IMR-90 (cell line): ENCODE data around the gene ACBD7. TPM values are rescaled to one million over a fixed set of nuclear protein-coding genes. Genes with fewer than 3 reads are reported as not detected.

Experiments used
- ATAC-seq: fragments of 200-7000 bp; cut with Tn5 transposase; 2 replicates; pipeline ENCODE4 v1.9.1; 2020; ENCODE audit warnings: low read depth, mild to moderate bottlenecking, moderate library complexity
- BruUV-seq: library from RNA; stranded (reverse); fragments of 400-500 nt; replicated peaks from 2 replicates; lab custom pipeline; 2021; lab: Mats Ljungman, UMichigan
- CTCF ChIA-PET: fragments of 300-600 bp; formaldehyde crosslinking; extraction: SDS; loops from one replicate; lab custom pipeline; 2021; ENCODE audit warnings: antibody characterized with exemption; lab: Yijun Ruan, JAX
- POLR2A ChIA-PET: fragments of 300-600 bp; sonication (Branson Sonifier 250); formaldehyde crosslinking; loops from one replicate; lab custom pipeline; 2022; ENCODE audit warnings: antibody characterized with exemption; ENCODE audit not compliant: unreplicated experiment; lab: Charles Lee
- DNase-seq: peaks from one replicate; pipeline ENCODE4 v3.0.0; 2013
- H2AFZ ChIP-seq: replicated peaks from 2 replicates; pipeline ENCODE3; 2013; ENCODE audit warnings: low read length, mild to moderate bottlenecking; ENCODE audit not compliant: poor library complexity
- H2AK5ac ChIP-seq: 2 replicates; pipeline ENCODE4 v1.6.1; 2013; ENCODE audit warnings: low read depth, low read length, inconsistent platforms
- H2AK9ac ChIP-seq: replicated peaks from 2 replicates; pipeline ENCODE3; 2013; ENCODE audit warnings: mild to moderate bottlenecking, low read depth, low read length, moderate library complexity; ENCODE audit not compliant: poor library complexity
- H2BK120ac ChIP-seq: 2 replicates; pipeline ENCODE4 v1.6.1; 2013; ENCODE audit warnings: low read depth, low read length, inconsistent platforms
- H2BK15ac ChIP-seq: 3 replicates; pipeline ENCODE4 v1.6.1; 2013; ENCODE audit warnings: low read depth, low read length, inconsistent platforms
- H2BK20ac ChIP-seq: 2 replicates; pipeline ENCODE4 v1.6.1; 2013; ENCODE audit warnings: low read depth, mild to moderate bottlenecking, inconsistent platforms, low read length, moderate library complexity
- H2BK5ac ChIP-seq: 2 replicates; pipeline ENCODE4 v1.6.1; 2013; ENCODE audit warnings: mild to moderate bottlenecking, low read depth, low read length, inconsistent platforms; ENCODE audit not compliant: poor library complexity, severe bottlenecking
- H3K14ac ChIP-seq: replicated peaks from 2 replicates; pipeline ENCODE4 v1.6.1; 2013; ENCODE audit warnings: low read depth, low read length, inconsistent platforms
- H3K18ac ChIP-seq: 2 replicates; pipeline ENCODE4 v1.6.1; 2013; ENCODE audit warnings: low read depth, low read length, control low read depth
- H3K23ac ChIP-seq: 2 replicates; pipeline ENCODE4 v1.6.1; 2013; ENCODE audit warnings: low read depth, low read length, inconsistent platforms
- H3K27ac ChIP-seq: 2 replicates; pipeline ENCODE4 v1.5.1; 2013; ENCODE audit warnings: mild to moderate bottlenecking, control low read depth, low read length; ENCODE audit not compliant: insufficient read depth
- H3K27me3 ChIP-seq: 2 replicates; pipeline ENCODE4 v1.6.1; 2013; ENCODE audit warnings: low read length; ENCODE audit not compliant: control insufficient read depth, insufficient read depth
- H3K36me3 ChIP-seq: 2 replicates; pipeline ENCODE4 v1.6.1; 2013; ENCODE audit warnings: low read length, mixed read lengths; ENCODE audit not compliant: control insufficient read depth, insufficient read depth
- H3K4ac ChIP-seq: 2 replicates; pipeline ENCODE4 v1.6.1; 2013; ENCODE audit warnings: low read depth, low read length, inconsistent platforms
- H3K4me1 ChIP-seq: 2 replicates; pipeline ENCODE4 v1.6.1; 2013; ENCODE audit warnings: low read length, mixed read lengths; ENCODE audit not compliant: control insufficient read depth, insufficient read depth
- H3K4me2 ChIP-seq: 2 replicates; pipeline ENCODE4 v1.6.1; 2013; ENCODE audit warnings: low read depth, mild to moderate bottlenecking, control low read depth, low read length, moderate library complexity
- H3K4me3 ChIP-seq: 2 replicates; pipeline ENCODE4 v1.5.1; 2013; ENCODE audit warnings: low read depth, mild to moderate bottlenecking, control low read depth, low read length, moderate library complexity; ENCODE audit not compliant: insufficient read depth
- H3K56ac ChIP-seq: 2 replicates; pipeline ENCODE4 v1.6.1; 2013; ENCODE audit warnings: low read length, inconsistent platforms; ENCODE audit not compliant: insufficient read depth; ENCODE audit errors: extremely low read depth
- H3K79me1 ChIP-seq, 2 experiments: 2 replicates each; pipeline ENCODE4 v1.6.1; 2013; ENCODE audit warnings: low read length in 2 of 2, inconsistent platforms in 1 of 2, low read depth in 1 of 2
- H3K9ac ChIP-seq: 2 replicates; pipeline ENCODE4 v1.6.1; 2013; ENCODE audit warnings: low read depth, low read length, control low read depth
- H3K9me1 ChIP-seq: 2 replicates; pipeline ENCODE4 v1.6.1; 2013; ENCODE audit warnings: low read length, inconsistent platforms; ENCODE audit not compliant: insufficient read depth
- H3K9me3 ChIP-seq: 2 replicates; pipeline ENCODE4 v1.6.1; 2013; ENCODE audit warnings: low read length; ENCODE audit not compliant: control insufficient read depth, insufficient read depth
- H4K20me1 ChIP-seq: 2 replicates; pipeline ENCODE4 v1.6.1; 2013; ENCODE audit warnings: low read length, inconsistent platforms; ENCODE audit not compliant: insufficient read depth
- H4K5ac ChIP-seq: 2 replicates; pipeline ENCODE4 v1.6.1; 2013; ENCODE audit warnings: mild to moderate bottlenecking, low read depth, low read length, control low read depth
- H4K8ac ChIP-seq, 2 experiments: 2 replicates each; pipeline ENCODE4 v1.6.1; 2013; ENCODE audit warnings: low read depth in 2 of 2, low read length in 2 of 2, control low read depth in 1 of 2, inconsistent platforms in 1 of 2
- H4K91ac ChIP-seq: 2 replicates; pipeline ENCODE4 v1.6.1; 2013; ENCODE audit warnings: low read depth, low read length, inconsistent platforms; ENCODE audit not compliant: insufficient read depth
- CHD1 ChIP-seq: IDR thresholded peaks from 2 replicates; pipeline ENCODE4 v1.6.1; 2012; ENCODE audit warnings: low read depth, low read length, improper control_type of control experiment
- MAFK ChIP-seq: IDR thresholded peaks from 2 replicates; pipeline ENCODE4 v1.6.1; 2012; ENCODE audit warnings: low read depth, low read length, improper control_type of control experiment
- MAZ ChIP-seq: IDR thresholded peaks from 2 replicates; pipeline ENCODE4 v1.6.1; 2012; ENCODE audit warnings: low read depth, mild to moderate bottlenecking, low read length, improper control_type of control experiment, moderate library complexity, borderline replicate concordance
- NFE2L2 ChIP-seq: fragments of 150-350 bp; IDR thresholded peaks from 2 replicates; pipeline ENCODE4 v1.6.1; 2016; ENCODE audit warnings: low read depth, mild to moderate bottlenecking, low read length
- RFX5 ChIP-seq: IDR thresholded peaks from 2 replicates; pipeline ENCODE4 v1.8.0; 2012; ENCODE audit warnings: low read depth, mild to moderate bottlenecking, low read length, moderate library complexity
- SMC3 ChIP-seq: fragments of 150-350 bp; IDR thresholded peaks from 2 replicates; pipeline ENCODE4 v1.6.1; 2016; ENCODE audit warnings: low read depth, mild to moderate bottlenecking, antibody characterized with exemption, low read length, moderate library complexity
- USF2 ChIP-seq: fragments of 150-350 bp; IDR thresholded peaks from 2 replicates; pipeline ENCODE4 v1.6.1; 2017; ENCODE audit warnings: mild to moderate bottlenecking, antibody characterized with exemption, low read length, low read depth
- WGBS, 2 experiments: methylation state at CpG; one replicate each; pipeline versions ENCODE4 v1.1.5 to v1.1.7; 2013; ENCODE audit warnings: missing lambda C conversion rate in 2 of 2; ENCODE audit not compliant: insufficient read length in 1 of 2; ENCODE audit errors: extremely low coverage in 2 of 2; 5-methylcytosine and 5-hydroxymethylcytosine counted together
- dilution Hi-C: fragments of 300-500 bp; cut with HindIII; formaldehyde crosslinking; loops from one replicate; pipeline ENCODE4 v1.14.3; 2018; ENCODE audit warnings: low sequenced_read_pairs; ENCODE audit not compliant: unreplicated experiment
- in situ Hi-C: fragments of 300-500 bp; cut with MboI; formaldehyde crosslinking; loops from 3 replicates; pipeline ENCODE4 v1.14.3; 2019; ENCODE audit warnings: low sequenced_read_pairs, inconsistent platforms, mixed read lengths
- intact Hi-C: fragments of 100-400 bp; cut with micrococcal nuclease; formaldehyde crosslinking; loops from 2 replicates; pipeline ENCODE4 v1.10.0; 2022
- polyA plus RNA-seq, 3 experiments: library from polyadenylated mRNA; depleted of rRNA; stranded (reverse); fragments of >200 nt; gene quantifications; 2 replicates each; pipeline ENCODE4 v1.2.3, GENCODE V29; 2012; ENCODE audit warnings: low replicate concordance in 1 of 3
- total RNA-seq: library from RNA; depleted of rRNA; stranded (reverse); fragments of >200 nt; gene quantifications from 2 replicates; pipeline ENCODE4 v1.2.3, GENCODE V29; 2012

The ACBD7 gene
- total and polyA plus RNA-seq, 2 of the 4 experiments (the other 2 are of a cell fraction), result 0.29 to 0.54 TPM

- Histone ChIP-seq H2BK15ac (no peak overlapping the region), H4K91ac (no peak overlapping the region), H3K27ac (no peak overlapping the region), H3K9me3 (no peaks in the 10 kb centered on the region), H2BK120ac (no peak overlapping the region), H3K4me3 (no peak overlapping the region), H2BK5ac (no peak overlapping the region), H3K27me3 (no peaks in the 10 kb centered on the region), H4K20me1 (no peaks in the 10 kb centered on the region), H3K9me1 (peaks cover 4% of the 10 kb centered on the region; the same call in 1 of the 2 replicates), H3K18ac (no peak overlapping the region), H3K56ac (no peak overlapping the region), H3K4ac (no peak overlapping the region), H3K4me2 (no peak overlapping the region), H3K23ac (no peak overlapping the region), H3K4me1 (peaks cover 4% of the 10 kb centered on the region), H2AFZ (no peak overlapping the region), H3K36me3 (peaks cover 15% of the 10 kb centered on the region), H2BK20ac (no peak overlapping the region), H3K79me1 (peaks cover 8 to 15% of the 10 kb centered on the region in 2 experiments; a peak in 3 of 4 replicates), H3K14ac (no peak overlapping the region), H3K9ac (no peak overlapping the region), H4K8ac (no peak overlapping the region), H2AK9ac (no peak overlapping the region), H4K5ac (no peak overlapping the region), H2AK5ac (no peak overlapping the region)
- BruUV-seq, result no TSS peak
- WGBS, 2 experiments, result no CpG with 5 or more reads among the region's 1 CpG
- ChIA-PET POLR2A (no interaction called here), CTCF (interaction anchor here (2.0 kb wide), 1 partner anchor 12 kb away, joined by 5 read pairs; no protein-coding TSS in a partner anchor)
- ATAC-seq, result no peak
- dilution Hi-C loops, result no loop called here
- intact Hi-C loops, result no loop called here
- DNase-seq, result no peak
- TF ChIP-seq NFE2L2 (no peak), CHD1 (no peak), RFX5 (no peak), MAZ (no peak), USF2 (no peak), SMC3 (no peak), MAFK (no peak)
- in situ Hi-C loops, result no loop called here
These were observed 30.0 kb upstream of the ACBD7 start for GRCh38 chr10:15118615-15119014.
